Stimulated activated CD8-positive, alpha-beta memory T cell treated with anti-CD3 and anti-CD28 coated beads, Interleukin-15, amount 100 ng/mL, for 48 hours (primary cell): ENCODE results near the gene HLA-DRA.

Experiments
- DNase-seq, 2 donors: peaks; one replicate each; pipeline ENCODE4 v3.0.0-alpha.2; 2020; ENCODE audit warnings: low read depth in 2 of 2

HLA-DRA gene

GRCh38 chr6:32475392-32476206 is 35.9 kb downstream of the HLA-DRA start:
- no peak for DNase-seq

- DNase-seq, result no peak
Measured at GRCh38 chr6:32483968-32484613, 44.4 kb downstream of the HLA-DRA start.

- DNase-seq, result no peak
Measured at GRCh38 chr6:32484614-32484998, 44.9 kb downstream of the HLA-DRA start.

GRCh38 chr6:32488083-32488482 is 48.4 kb downstream of the HLA-DRA start:
- DNase-seq, result no peak

GRCh38 chr6:32491700-32492099 is 52.0 kb downstream of the HLA-DRA start:
- no peak for DNase-seq

- no peak for DNase-seq
Measured at GRCh38 chr6:32492351-32492750, 52.7 kb downstream of the HLA-DRA start.
